H1 (cell line): Measurements from ENCODE around the gene EGR1. TPM values are rescaled to one million over a fixed set of nuclear protein-coding genes. Genes with fewer than 3 reads are reported as not detected.

Experiments used
- CTCF ChIA-PET: fragments of 300-600 bp; sonication (Branson Sonifier 250); formaldehyde crosslinking; loops from one replicate; lab custom pipeline; 2021; ENCODE audit not compliant: partially characterized antibody; lab: Charles Lee
- POLR2A ChIA-PET: fragments of 300-600 bp; sonication (Branson Sonifier 250); formaldehyde crosslinking; loops from one replicate; lab custom pipeline; 2021; ENCODE audit warnings: inconsistent platforms; ENCODE audit not compliant: partially characterized antibody; lab: Charles Lee
- DNase-seq, 2 experiments: peaks; one replicate each; pipeline versions ENCODE4 v3.0.0 to v3.0.0-alpha.2; 2010 to 2022; ENCODE audit warnings: low spot score in 2 of 2, low read depth in 1 of 2, mixed read lengths in 1 of 2
- FAIRE-seq: peaks from 2 replicates; lab custom pipeline; 2011; peaks lifted over from hg19 to GRCh38; lab: Jason Lieb, UNC
- H2AFZ ChIP-seq: 2 replicates; pipeline ENCODE4 v1.8.1; 2012; ENCODE audit warnings: low read length, inconsistent platforms
- H2AK5ac ChIP-seq: 2 replicates; pipeline ENCODE4 v1.6.1; 2013; ENCODE audit warnings: low read depth, low read length
- H2BK120ac ChIP-seq: replicated peaks from 2 replicates; pipeline ENCODE3; 2013; ENCODE audit warnings: low read depth, low read length, inconsistent platforms
- H2BK12ac ChIP-seq: 2 replicates; pipeline ENCODE4 v1.6.1; 2013; ENCODE audit warnings: low read depth, low read length
- H2BK15ac ChIP-seq: 2 replicates; pipeline ENCODE4 v1.6.1; 2013; ENCODE audit warnings: low read length
- H2BK20ac ChIP-seq: 2 replicates; pipeline ENCODE4 v1.6.1; 2013; ENCODE audit warnings: low read length
- H2BK5ac ChIP-seq: 2 replicates; pipeline ENCODE4 v1.6.1; 2013; ENCODE audit warnings: low read depth, low read length
- H3K14ac ChIP-seq: 2 replicates; pipeline ENCODE4 v1.6.1; 2013; ENCODE audit warnings: inconsistent platforms; ENCODE audit not compliant: insufficient read length
- H3K18ac ChIP-seq: 2 replicates; pipeline ENCODE4 v1.6.1; 2013; ENCODE audit warnings: low read length; ENCODE audit errors: extremely low read depth
- H3K23ac ChIP-seq: 2 replicates; pipeline ENCODE4 v1.6.1; 2013; ENCODE audit warnings: inconsistent platforms; ENCODE audit not compliant: insufficient read length
- H3K23me2 ChIP-seq: 2 replicates; pipeline ENCODE4 v1.6.1; 2013; ENCODE audit warnings: low read depth, low read length
- H3K27ac ChIP-seq: 2 replicates; pipeline ENCODE4 v1.6.1; 2011; ENCODE audit warnings: low read depth, low read length, inconsistent platforms
- H3K27me3 ChIP-seq, 4 experiments: replicated peaks in 1 of 4; 1 replicate in 1 of 4; 2 replicates in 3 of 4; pipeline versions ENCODE4 v1.6.1 to v1.8.1; 2011 to 2013; ENCODE audit warnings: low read length in 3 of 4, mild to moderate bottlenecking in 3 of 4, inconsistent platforms in 2 of 4, mixed read lengths in 2 of 4, moderate library complexity in 1 of 4; ENCODE audit not compliant: control insufficient read depth in 3 of 4, insufficient read depth in 3 of 4; ENCODE audit errors: extremely low read depth in 1 of 4
- H3K36me3 ChIP-seq, 4 experiments: 2 replicates each; pipeline versions ENCODE4 v1.6.1 to v1.8.1; 2011 to 2013; ENCODE audit warnings: mild to moderate bottlenecking in 4 of 4, low read length in 3 of 4, moderate library complexity in 2 of 4, control low read depth in 1 of 4, inconsistent platforms in 1 of 4; ENCODE audit not compliant: insufficient read depth in 4 of 4, control insufficient read depth in 2 of 4
- H3K4ac ChIP-seq: replicated peaks from 2 replicates; pipeline ENCODE3; 2013; ENCODE audit warnings: low read length, low read depth, mixed read lengths, inconsistent platforms; ENCODE audit not compliant: insufficient read length
- H3K4me1 ChIP-seq, 4 experiments: replicated peaks in 1 of 4; 1 replicate in 1 of 4; 2 replicates in 3 of 4; pipeline versions ENCODE4 v1.6.1 to v1.8.1; 2011 to 2013; ENCODE audit warnings: low read length in 3 of 4, inconsistent platforms in 2 of 4, mixed read lengths in 1 of 4; ENCODE audit not compliant: insufficient read depth in 4 of 4, control insufficient read depth in 3 of 4
- H3K4me2 ChIP-seq, 2 experiments: 2 replicates each; pipeline versions ENCODE4 v1.6.1 to v1.8.1; 2011 to 2013; ENCODE audit warnings: low read depth in 2 of 2, low read length in 2 of 2, control low read depth in 1 of 2, inconsistent platforms in 1 of 2, mild to moderate bottlenecking in 1 of 2; ENCODE audit not compliant: insufficient read depth in 1 of 2
- H3K4me3 ChIP-seq, 4 experiments: fragments of 200-600, 300-600 bp in 1 of 4; sonication (generic), shearing (Covaris generic), sonication (Bioruptor Twin) in 1 of 4; 2 replicates each; pipeline versions ENCODE4 v1.5.1 to v1.8.1; 2011 to 2016; ENCODE audit warnings: low read length in 4 of 4, low read depth in 3 of 4, control low read depth in 2 of 4, inconsistent platforms in 2 of 4, mild to moderate bottlenecking in 2 of 4, mixed read lengths in 1 of 4, moderate library complexity in 1 of 4; ENCODE audit not compliant: insufficient read depth in 2 of 4; ENCODE audit errors: extremely low read depth in 1 of 4
- H3K56ac ChIP-seq: replicated peaks from 2 replicates; pipeline ENCODE3; 2013; ENCODE audit warnings: low read depth, mild to moderate bottlenecking, mixed read lengths, low read length, inconsistent platforms; ENCODE audit not compliant: insufficient read length
- H3K79me1 ChIP-seq: 2 replicates; pipeline ENCODE4 v1.6.1; 2013; ENCODE audit warnings: low read depth, low read length, control low read depth
- H3K79me2 ChIP-seq, 2 experiments: 2 replicates each; pipeline versions ENCODE4 v1.6.1 to v1.8.1; 2012 to 2013; ENCODE audit warnings: low read length in 2 of 2, mild to moderate bottlenecking in 2 of 2, inconsistent platforms in 1 of 2; ENCODE audit not compliant: insufficient read depth in 2 of 2, control insufficient read depth in 1 of 2
- H3K9ac ChIP-seq, 4 experiments: replicated peaks in 1 of 4; 1 replicate in 1 of 4; 2 replicates in 3 of 4; pipeline versions ENCODE4 v1.6.1 to v1.8.1; 2011 to 2013; ENCODE audit warnings: low read depth in 3 of 4, low read length in 3 of 4, control low read depth in 2 of 4, mild to moderate bottlenecking in 2 of 4, moderate library complexity in 2 of 4, inconsistent platforms in 1 of 4; ENCODE audit errors: extremely low read depth in 1 of 4
- H3K9me3 ChIP-seq, 2 experiments: 2 replicates each; pipeline versions ENCODE4 v1.6.1 to v1.8.1; 2012 to 2013; ENCODE audit warnings: mild to moderate bottlenecking in 2 of 2, moderate library complexity in 2 of 2, control low read depth in 1 of 2, inconsistent platforms in 1 of 2, low read depth in 1 of 2, low read length in 1 of 2, mixed read lengths in 1 of 2; ENCODE audit not compliant: insufficient read depth in 2 of 2
- H4K20me1 ChIP-seq, 2 experiments: replicated peaks in 1 of 2; 2 replicates each; pipeline versions ENCODE3 to v1.8.1; 2011 to 2013; ENCODE audit warnings: inconsistent platforms in 2 of 2, low read length in 2 of 2, mild to moderate bottlenecking in 1 of 2; ENCODE audit not compliant: insufficient read depth in 2 of 2, control insufficient read depth in 1 of 2
- H4K5ac ChIP-seq: 2 replicates; pipeline ENCODE4 v1.6.1; 2013; ENCODE audit warnings: low read length, low read depth, mixed read lengths, inconsistent platforms; ENCODE audit not compliant: insufficient read length
- H4K8ac ChIP-seq: 2 replicates; pipeline ENCODE4 v1.8.0; 2013; ENCODE audit warnings: mild to moderate bottlenecking, moderate library complexity, low read length, inconsistent platforms; ENCODE audit not compliant: insufficient read depth; ENCODE audit errors: extremely low read depth
- H4K91ac ChIP-seq: replicated peaks from 2 replicates; pipeline ENCODE3; 2013; ENCODE audit warnings: low read length, mixed read lengths, inconsistent platforms; ENCODE audit not compliant: insufficient read length
- BACH1 ChIP-seq: IDR thresholded peaks from 2 replicates; pipeline ENCODE4 v1.6.1; 2012; ENCODE audit warnings: low read length, improper control_type of control experiment
- BRCA1 ChIP-seq: IDR thresholded peaks from 2 replicates; pipeline ENCODE4 v1.6.1; 2012; ENCODE audit warnings: low read depth, low read length, improper control_type of control experiment
- CBX8 ChIP-seq: fragments of 300-800, 300-1000 bp; sonication (generic); IDR thresholded peaks from 2 replicates; pipeline ENCODE4 v1.7.1; 2016; ENCODE audit warnings: low read depth, low read length, borderline replicate concordance
- HDAC6 ChIP-seq: IDR thresholded peaks from one replicate; pipeline ENCODE4 v1.7.1; 2012; ENCODE audit warnings: low read depth, mild to moderate bottlenecking, inconsistent platforms, low read length, moderate library complexity
- SP2 ChIP-seq: IDR thresholded peaks from 2 replicates; pipeline ENCODE4 v1.6.1; 2012; ENCODE audit warnings: mild to moderate bottlenecking, low read length, inconsistent platforms
- SRF ChIP-seq: IDR thresholded peaks from 2 replicates; pipeline ENCODE4 v1.6.1; 2011; ENCODE audit warnings: mild to moderate bottlenecking, low read depth, low read length, moderate library complexity
- TEAD4 ChIP-seq: IDR thresholded peaks from 2 replicates; pipeline ENCODE4 v1.6.1; 2012; ENCODE audit warnings: low read depth, low read length, inconsistent platforms, mixed read lengths
- WGBS, 2 experiments: shearing (Covaris generic) in 1 of 2; methylation state at CpG; one replicate each; pipeline versions ENCODE4 v1.1.6 to v1.1.7; 2013 to 2015; ENCODE audit warnings: low lambda C conversion rate in 2 of 2, mixed read lengths in 2 of 2, inconsistent platforms in 1 of 2, low coverage in 1 of 2, missing lambda C conversion rate in 1 of 2; ENCODE audit not compliant: insufficient replicate concordance in 2 of 2, insufficient coverage in 1 of 2, insufficient read length in 1 of 2; ENCODE audit errors: extremely low coverage in 1 of 2, missing lambda C conversion rate in 1 of 2; 5-methylcytosine and 5-hydroxymethylcytosine counted together
- polyA plus RNA-seq, 7 experiments: library from polyadenylated mRNA; depleted of rRNA in 3 of 7; stranded (reverse) in 5 of 7; unstranded in 2 of 7; fragments of >200 nt in 5 of 7; fragments of 200-250 nt in 2 of 7; gene quantifications; 1 replicate in 5 of 7; 2 replicates in 1 of 7; 4 replicates in 1 of 7; pipeline versions ENCODE4 v1.2.1 to v1.2.3, GENCODE V29; 2011 to 2013; ENCODE audit warnings: missing spikeins in 2 of 7, mixed read lengths in 2 of 7
- total RNA-seq: library from RNA; stranded (reverse); fragmentation: NEBNext Ultra II Directional; extraction: Animal tissue kit (Norgen Biotek cat#: 25700); gene quantifications from 2 replicates; pipeline ENCODE4 v1.2.1, GENCODE V29; 2021

Gene EGR1
- total and polyA plus RNA-seq, 2 of the 8 experiments (the other 6 are each of a cell fraction or from before 2014, with no cell fraction given), result 16.2 to 35.5 TPM

DNA sequence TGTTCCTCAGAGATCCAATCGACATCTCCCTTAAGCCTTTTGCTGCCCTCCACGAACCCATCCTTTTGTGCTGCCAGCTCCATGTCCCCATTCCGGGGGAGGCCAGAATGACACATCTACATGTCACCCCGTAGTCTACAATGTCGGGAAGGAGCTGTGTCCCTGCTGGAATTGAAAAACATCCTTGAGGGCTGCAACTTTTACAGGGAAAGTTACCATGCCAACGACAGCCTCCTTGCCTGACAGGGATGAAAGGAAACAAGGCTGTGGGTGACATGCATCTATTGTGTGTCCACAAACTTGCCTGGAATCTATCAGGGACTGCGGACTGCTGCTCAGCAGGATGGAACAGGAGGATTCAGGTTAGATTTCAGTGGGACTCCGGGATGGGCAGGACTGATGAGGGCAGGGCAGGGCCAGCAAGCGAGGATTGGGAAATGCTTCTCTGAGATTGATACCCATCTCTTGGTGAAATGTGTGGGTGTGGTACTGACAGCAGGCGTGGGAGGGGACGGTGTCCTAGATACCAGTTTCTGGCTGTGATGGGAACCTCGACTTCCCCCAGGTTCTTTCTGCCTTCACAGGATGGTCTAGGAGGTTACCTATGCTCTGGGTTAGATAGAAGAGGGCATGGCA lies 25.5 kb downstream of the EGR1 start:
- no peak overlapping the region for H3K14ac ChIP-seq
- H3K79me2 ChIP-seq, result no peaks in the 10 kb centered on the region
- H3K9ac ChIP-seq, result no peak overlapping the region
- no peak overlapping the region for H2BK120ac ChIP-seq
- WGBS, 2 experiments, result 90% methylated on average over 12 of the region's 12 CpGs; no CpG with 5 or more reads in 1 of the 2 experiments
- peaks cover 3 to 21% (median 13%) of the 10 kb centered on the region in 4 experiments for H3K4me1 ChIP-seq
- DNase-seq (no peak), FAIRE-seq (no peak)
- no peak overlapping the region for H3K4ac ChIP-seq
- no peak overlapping the region for H2AFZ ChIP-seq
- no peak overlapping the region for H3K18ac ChIP-seq
- H3K27me3 ChIP-seq, result peaks cover 0 to 21% (median 17%) of the 10 kb centered on the region in 4 experiments; a peak in 5 of 7 replicates
- no peak overlapping the region for H2BK5ac ChIP-seq
- no peaks in the 10 kb centered on the region for H3K9me3 ChIP-seq
- no peaks in the 10 kb centered on the region for H4K20me1 ChIP-seq
- H3K79me1 ChIP-seq, result no peaks in the 10 kb centered on the region
- H3K56ac ChIP-seq, result no peak overlapping the region
- H3K23ac ChIP-seq, result no peak overlapping the region
- H2BK12ac ChIP-seq, result no peak overlapping the region
- H4K91ac ChIP-seq, result no peak overlapping the region
- H4K8ac ChIP-seq, result no peak overlapping the region
- H2BK20ac ChIP-seq, result no peak overlapping the region
- TF ChIP-seq HDAC6 (no peak), CBX8 (no peak), SP2 (no peak), TEAD4 (no peak), SRF (no peak), BRCA1 (no peak), BACH1 (no peak)
- no peaks in the 10 kb centered on the region for H3K36me3 ChIP-seq
- H2BK15ac ChIP-seq, result no peak overlapping the region
- H3K4me3 ChIP-seq, result no peak overlapping the region
- ChIA-PET CTCF (interaction anchor here (0.5 to 2.3 kb wide), 9 partner anchors 10 to 41 kb away, joined by 3 to 15 read pairs (median 4); no protein-coding TSS in a partner anchor), POLR2A (interaction anchor here (1.0 to 3.2 kb wide), 5 partner anchors 13 to 57 kb away, joined by 3 to 41 read pairs (median 9); partner anchors contain the start of gene EGR1)
- H4K5ac ChIP-seq, result no peak overlapping the region
- 0 out of 2 replicates have a peak overlapping the region, but pooled peaks have one; percentile 3 for H2AK5ac ChIP-seq
- peaks cover 6% of the 10 kb centered on the region; the same call in 1 of the 2 replicates for H3K23me2 ChIP-seq
- no peak overlapping the region for H3K27ac ChIP-seq
- peak overlapping the region; percentile 84 to 85; a peak in 3 of 4 replicates for H3K4me2 ChIP-seq
